ENCODE data around the gene DSCAML1. TPM values are rescaled to one million over a fixed set of nuclear protein-coding genes. Genes with fewer than 3 reads are reported as not detected.

The DSCAML1 gene
- total RNA-seq, 2 donors from 2014 or later, result 0.67 to 1.3 TPM

DNA sequence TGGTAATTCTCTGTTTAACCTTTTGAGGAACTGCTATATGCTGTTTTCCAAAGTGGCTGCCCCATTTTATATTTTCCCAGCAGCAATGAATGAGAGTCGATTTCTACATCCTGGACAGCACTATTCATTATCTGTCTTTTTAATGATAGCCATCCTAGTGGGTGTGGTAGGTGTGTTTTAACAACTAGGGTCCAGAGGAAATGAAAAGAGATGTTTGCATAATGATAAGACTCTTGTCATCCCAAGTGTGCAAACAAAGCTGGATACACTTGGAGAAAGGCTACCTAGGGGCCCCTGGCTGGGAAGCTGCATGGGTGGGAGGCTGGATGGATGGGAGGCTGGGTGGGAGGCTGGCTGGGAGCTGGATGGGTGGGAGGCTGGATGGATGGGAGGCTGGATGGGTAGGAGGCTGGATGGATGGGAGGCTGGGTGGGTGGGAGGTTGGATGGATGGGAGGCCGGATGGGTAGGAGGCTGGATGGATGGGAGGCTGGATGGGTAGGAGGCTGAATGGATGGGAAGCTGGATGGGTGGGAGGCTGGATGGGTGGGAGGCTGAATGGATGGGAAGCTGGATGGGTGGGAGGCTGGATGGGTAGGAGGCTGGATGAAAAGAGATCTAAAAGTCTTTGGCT lies 158.0 kb downstream of the DSCAML1 start:
- H3K4me3 ChIP-seq, result no peak overlapping the region

DNA sequence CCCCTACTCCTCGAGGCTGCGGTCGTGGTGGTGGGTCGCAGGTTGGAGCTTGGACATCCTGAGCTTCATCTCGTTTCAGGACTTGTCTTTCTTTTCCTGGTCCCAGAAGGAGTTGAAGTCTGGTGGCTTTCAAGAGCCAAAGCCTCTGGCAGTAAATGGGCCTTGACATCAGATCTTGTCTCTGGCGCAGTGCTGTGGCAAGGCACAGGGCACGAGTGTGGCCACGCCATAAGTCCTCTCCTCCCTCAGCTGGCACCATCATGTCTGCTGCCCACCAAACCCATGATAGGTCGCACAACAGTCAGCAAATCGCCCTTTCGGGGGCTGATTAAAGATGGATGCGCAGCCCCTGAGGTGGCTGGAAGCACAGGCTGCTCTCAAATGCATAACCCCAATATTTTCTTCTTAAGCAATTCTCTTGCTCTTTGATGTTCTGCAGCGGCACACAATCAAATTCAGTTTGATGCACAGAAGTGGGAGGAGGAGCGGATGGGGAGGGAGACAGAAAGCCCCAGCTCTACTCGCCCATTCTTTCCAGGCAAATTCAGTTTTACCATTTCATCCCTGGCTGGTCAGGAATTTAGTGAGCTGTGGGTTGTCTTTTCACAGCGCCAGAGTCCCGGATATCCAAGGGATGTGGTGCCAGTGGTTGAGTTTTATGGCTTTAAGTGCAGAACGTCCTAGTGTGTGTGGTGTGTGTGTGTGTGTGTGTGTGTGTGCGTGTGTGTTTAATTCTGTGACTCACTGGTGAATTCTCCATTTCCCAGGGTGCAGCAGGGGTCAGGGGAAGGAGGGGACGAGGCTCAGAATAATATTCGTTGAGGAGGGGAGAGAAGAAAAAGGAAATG lies 162.0 kb downstream of the DSCAML1 start:
- TF ChIP-seq, protein P1, sequence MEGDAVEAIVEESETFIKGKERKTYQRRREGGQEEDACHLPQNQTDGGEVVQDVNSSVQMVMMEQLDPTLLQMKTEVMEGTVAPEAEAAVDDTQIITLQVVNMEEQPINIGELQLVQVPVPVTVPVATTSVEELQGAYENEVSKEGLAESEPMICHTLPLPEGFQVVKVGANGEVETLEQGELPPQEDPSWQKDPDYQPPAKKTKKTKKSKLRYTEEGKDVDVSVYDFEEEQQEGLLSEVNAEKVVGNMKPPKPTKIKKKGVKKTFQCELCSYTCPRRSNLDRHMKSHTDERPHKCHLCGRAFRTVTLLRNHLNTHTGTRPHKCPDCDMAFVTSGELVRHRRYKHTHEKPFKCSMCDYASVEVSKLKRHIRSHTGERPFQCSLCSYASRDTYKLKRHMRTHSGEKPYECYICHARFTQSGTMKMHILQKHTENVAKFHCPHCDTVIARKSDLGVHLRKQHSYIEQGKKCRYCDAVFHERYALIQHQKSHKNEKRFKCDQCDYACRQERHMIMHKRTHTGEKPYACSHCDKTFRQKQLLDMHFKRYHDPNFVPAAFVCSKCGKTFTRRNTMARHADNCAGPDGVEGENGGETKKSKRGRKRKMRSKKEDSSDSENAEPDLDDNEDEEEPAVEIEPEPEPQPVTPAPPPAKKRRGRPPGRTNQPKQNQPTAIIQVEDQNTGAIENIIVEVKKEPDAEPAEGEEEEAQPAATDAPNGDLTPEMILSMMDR (IDR thresholded peaks at IDR 0.05), result no peak
- H3K36me3 ChIP-seq, result no peaks in the 10 kb centered on the region

More for the DNA sequence above, 158.0 kb downstream of the DSCAML1 start:
- TF ChIP-seq, protein P1 (IDR thresholded peaks at IDR 0.05), result no peak
- H3K4me1 ChIP-seq, result peaks cover 0 to 4% of the 10 kb centered on the region in 2 donors
- no peak for DNase-seq (ENCODE audit: low spot score)
- H3K27me3 ChIP-seq, result no peaks in the 10 kb centered on the region
- no peaks in the 10 kb centered on the region for H3K36me3 ChIP-seq
- no peaks in the 10 kb centered on the region for H3K9me3 ChIP-seq
- H3K27ac ChIP-seq, result no peak overlapping the region

DNA sequence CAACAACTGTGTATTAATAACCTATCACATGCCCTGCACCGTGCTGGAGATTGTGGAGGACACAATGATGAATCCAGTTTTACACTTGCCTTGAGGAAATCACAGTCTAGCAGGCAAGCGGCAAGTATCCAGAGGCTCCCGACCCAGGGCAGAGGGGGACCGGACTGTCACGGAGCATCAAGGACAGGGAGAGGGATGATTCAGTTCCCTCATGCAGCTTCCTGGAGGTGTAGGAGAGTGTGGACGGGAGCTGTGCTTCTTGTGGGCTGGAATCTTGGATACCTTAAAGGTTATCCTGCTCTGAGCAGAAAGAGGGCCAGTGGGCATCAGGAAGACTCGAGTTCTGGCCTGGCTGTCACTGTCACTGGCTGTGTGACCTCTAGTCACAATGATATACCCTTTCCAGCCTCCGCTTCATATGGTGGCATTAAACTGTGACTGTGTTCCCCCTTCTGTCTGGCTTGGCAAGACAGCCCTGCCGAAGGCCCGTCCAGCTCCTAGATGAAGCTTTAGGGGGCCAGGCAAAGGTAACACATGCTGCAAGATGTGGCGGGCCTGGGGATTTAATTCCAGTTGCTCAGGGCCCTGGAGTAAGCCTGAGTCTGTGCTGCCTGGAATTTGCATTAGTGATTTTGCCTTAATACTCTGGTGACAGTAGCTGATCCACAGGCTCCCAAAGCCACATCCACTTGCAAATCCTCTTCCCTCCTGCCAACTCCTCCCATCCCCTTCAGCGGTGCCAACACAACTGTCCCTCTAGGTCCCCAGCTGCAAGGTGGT lies 162.8 kb downstream of the DSCAML1 start:
- peak overlapping the region in 1 of 2 donors; percentile 14 for H3K27ac ChIP-seq
- H3K36me3 ChIP-seq, result no peaks in the 10 kb centered on the region
- TF ChIP-seq, protein P1 (IDR thresholded peaks at IDR 0.05), result no peak
- peaks cover 0 to 17% of the 10 kb centered on the region in 2 donors for H3K4me1 ChIP-seq
- no peak for DNase-seq (ENCODE audit: low spot score)
- H3K4me3 ChIP-seq, result no peak overlapping the region
- H3K9me3 ChIP-seq, result no peaks in the 10 kb centered on the region
- no peaks in the 10 kb centered on the region for H3K27me3 ChIP-seq

More for the DNA sequence above, 162.0 kb downstream of the DSCAML1 start:
- H3K27ac ChIP-seq, result no peak overlapping the region
- no peaks in the 10 kb centered on the region for H3K27me3 ChIP-seq
- peaks cover 0 to 17% of the 10 kb centered on the region in 2 donors for H3K4me1 ChIP-seq
- no peaks in the 10 kb centered on the region for H3K9me3 ChIP-seq
- no peak overlapping the region for H3K4me3 ChIP-seq
- no peak for DNase-seq (ENCODE audit: low spot score)

DNA sequence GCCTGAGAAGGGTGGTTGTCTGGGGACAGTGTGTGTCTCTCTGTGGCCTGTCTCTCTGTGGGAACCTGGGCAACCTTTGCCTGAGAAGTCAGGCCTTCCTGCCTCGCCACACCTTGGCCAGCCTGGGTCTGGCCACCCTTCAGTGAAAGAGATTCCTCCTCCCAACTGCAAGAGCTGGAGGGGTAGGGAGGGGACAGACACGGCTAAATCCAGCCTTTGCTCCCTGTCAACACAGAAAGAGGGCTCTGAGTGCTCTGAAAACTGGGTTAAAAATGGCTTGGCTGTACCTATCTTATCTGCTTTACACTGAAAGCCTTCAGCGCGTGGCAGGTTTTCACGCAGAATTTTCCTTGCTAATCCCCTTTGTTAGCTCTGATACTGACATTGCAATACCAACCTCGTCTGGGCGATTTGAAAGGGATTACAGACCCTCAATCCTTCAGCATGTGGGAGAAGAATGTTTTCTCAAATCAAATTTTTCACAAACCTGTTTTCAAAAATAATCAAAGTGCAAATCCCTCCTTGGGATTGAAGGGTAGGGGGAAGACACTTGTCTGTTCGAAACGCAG lies 163.7 kb downstream of the DSCAML1 start:
- no peak for DNase-seq (ENCODE audit: low spot score)
- no peaks in the 10 kb centered on the region for H3K27me3 ChIP-seq
- H3K36me3 ChIP-seq, result no peaks in the 10 kb centered on the region
- peaks cover 0 to 17% of the 10 kb centered on the region in 2 donors for H3K4me1 ChIP-seq
- H3K9me3 ChIP-seq, result no peaks in the 10 kb centered on the region
- H3K27ac ChIP-seq, result peak overlapping the region; percentile 14 to 68
- TF ChIP-seq, protein P1 (IDR thresholded peaks at IDR 0.05), result no peak
- H3K4me3 ChIP-seq, result no peak overlapping the region

DNA sequence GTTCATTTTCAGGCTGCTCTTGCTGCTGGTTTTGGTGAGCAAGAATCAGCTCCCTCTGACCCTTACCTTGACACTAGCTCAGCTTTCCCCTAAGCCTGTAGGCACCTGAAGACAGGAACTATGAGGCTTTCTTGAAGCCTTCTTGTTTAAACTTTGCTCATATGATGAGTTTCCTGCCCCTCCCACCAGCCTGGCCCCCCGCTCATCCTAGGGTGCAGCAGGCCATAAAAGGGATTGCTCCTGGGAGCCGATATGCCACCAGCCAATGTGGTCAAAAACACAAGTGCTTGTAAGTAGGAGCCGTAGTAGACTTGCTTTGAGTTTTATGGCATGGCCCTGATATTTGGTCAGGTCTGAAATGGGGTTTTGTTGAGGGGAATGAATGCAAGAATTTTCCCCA lies 164.7 kb downstream of the DSCAML1 start:
- no peaks in the 10 kb centered on the region for H3K9me3 ChIP-seq
- H3K27ac ChIP-seq, result peak overlapping the region in 1 of 2 donors; percentile 68
- no peaks in the 10 kb centered on the region for H3K36me3 ChIP-seq
- H3K4me1 ChIP-seq, result peaks cover 0 to 17% of the 10 kb centered on the region in 2 donors
- H3K4me3 ChIP-seq, result no peak overlapping the region
- TF ChIP-seq, protein P1 (IDR thresholded peaks at IDR 0.05), result no peak
- no peaks in the 10 kb centered on the region for H3K27me3 ChIP-seq
- no peak for DNase-seq (ENCODE audit: low spot score)

Data from right atrium auricular region (tissue), 2 donors.